Tongue (tissue), 2 donors: ENCODE data around the gene MTRF1. TPM values are rescaled to one million over a fixed set of nuclear protein-coding genes. Genes with fewer than 3 reads are reported as not detected.
A peak's percentile ranks its signal among the peaks of the same experiment; 100 is the strongest.
"Not testable (repeated sequence)": the region's sequence is repeated elsewhere in the genome, so short reads cannot be mapped to it uniquely, and the experiment has no call there.

Experiments used
- DNase-seq: peaks from one replicate; pipeline ENCODE4 v3.0.0-alpha.2; 2015
- total RNA-seq: library from RNA; depleted of rRNA; stranded (reverse); fragments of >200 nt; gene quantifications from one replicate; pipeline ENCODE4 v1.2.3, GENCODE V29; 2014

MTRF1 gene
- total RNA-seq, 1 donor from 2014 or later: 17.1 TPM

- DNase-seq: peak; percentile 62
These were observed 41.0 kb downstream of the MTRF1 start for GRCh38 chr13:41222259-41222852.

- no peak for DNase-seq
These were observed 43.0 kb downstream of the MTRF1 start for GRCh38 chr13:41220401-41220800.

- no peak for DNase-seq
These were observed 47.2 kb downstream of the MTRF1 start for GRCh38 chr13:41216160-41216559.

GRCh38 chr13:41213919-41214318 lies 49.5 kb downstream of the MTRF1 start:
- DNase-seq: no peak

- no peak for DNase-seq
These were observed 50.1 kb downstream of the MTRF1 start for GRCh38 chr13:41213316-41213715.

GRCh38 chr13:41212881-41213280 lies 50.5 kb downstream of the MTRF1 start:
- no peak for DNase-seq

- DNase-seq: no peak
These were observed 52.3 kb downstream of the MTRF1 start for GRCh38 chr13:41211062-41211461.

GRCh38 chr13:41206467-41206866 lies 56.9 kb downstream of the MTRF1 start:
- no peak for DNase-seq

- peak; percentile 44 for DNase-seq
These were observed 59.6 kb downstream of the MTRF1 start for GRCh38 chr13:41203810-41204209.

GRCh38 chr13:41200126-41200525 lies 63.2 kb downstream of the MTRF1 start:
- no peak for DNase-seq

GRCh38 chr13:41199526-41199925 lies 63.9 kb downstream of the MTRF1 start:
- no peak for DNase-seq

- DNase-seq: no peak
These were observed 64.3 kb downstream of the MTRF1 start for GRCh38 chr13:41199079-41199478.

- no peak for DNase-seq
These were observed 66.8 kb downstream of the MTRF1 start for GRCh38 chr13:41196620-41197019.

- DNase-seq: no peak
These were observed 67.4 kb downstream of the MTRF1 start for GRCh38 chr13:41196011-41196410.

- peak; percentile 97 for DNase-seq
These were observed 69.2 kb downstream of the MTRF1 start, which contains the start of gene KBTBD7 for GRCh38 chr13:41193919-41194824. Gene KBTBD7 (minus strand): TSS chr13:41194569. CDS start chr13:41194257, 312 bp downstream.

GRCh38 chr13:41193469-41193868 lies 69.9 kb downstream of the MTRF1 start:
- DNase-seq: no peak

GRCh38 chr13:41188584-41188983 lies 74.8 kb downstream of the MTRF1 start:
- no peak for DNase-seq

GRCh38 chr13:41186481-41186880 lies 76.9 kb downstream of the MTRF1 start:
- no peak for DNase-seq

GRCh38 chr13:41182231-41182630 lies 81.1 kb downstream of the MTRF1 start:
- no peak for DNase-seq

- no peak for DNase-seq
These were observed 83.7 kb downstream of the MTRF1 start for GRCh38 chr13:41179593-41180250.

GRCh38 chr13:41178040-41178439 lies 85.3 kb downstream of the MTRF1 start:
- DNase-seq: peak; percentile 8

- DNase-seq: no peak
These were observed 85.8 kb downstream of the MTRF1 start for GRCh38 chr13:41177616-41178015.

GRCh38 chr13:41175576-41175975 lies 87.8 kb downstream of the MTRF1 start:
- not testable (repeated sequence) for DNase-seq
